BE2C (cell line): ENCODE data around the gene PPFIA4.

Experiments
- DNase-seq: peaks from one replicate; pipeline ENCODE4 v3.0.0-alpha.2; 2020
- H3K27me3 ChIP-seq: fragments of 250-450 bp; sonication (Bioruptor Pico); 2 replicates; pipeline ENCODE4 v1.5.1; 2020; ENCODE audit warnings: mild to moderate bottlenecking
- H3K36me3 ChIP-seq: fragments of 250-450 bp; sonication (Bioruptor Pico); 2 replicates; pipeline ENCODE4 v1.5.1; 2020; ENCODE audit warnings: mild to moderate bottlenecking
- H3K4me1 ChIP-seq: fragments of 250-450 bp; sonication (Bioruptor Pico); 2 replicates; pipeline ENCODE4 v1.5.1; 2020
- H3K4me3 ChIP-seq: 2 replicates; pipeline ENCODE4 v1.5.1; 2011; ENCODE audit warnings: low read depth, low read length
- H3K9me3 ChIP-seq: fragments of 250-450 bp; sonication (Bioruptor Pico); 2 replicates; pipeline ENCODE4 v1.5.1; 2020
- TF ChIP-seq, protein P1 (sequence below): IDR thresholded peaks from 2 replicates; pipeline ENCODE4 v1.5.1; 2012; ENCODE audit warnings: mild to moderate bottlenecking, low read depth, low read length

PPFIA4 gene

DNA sequence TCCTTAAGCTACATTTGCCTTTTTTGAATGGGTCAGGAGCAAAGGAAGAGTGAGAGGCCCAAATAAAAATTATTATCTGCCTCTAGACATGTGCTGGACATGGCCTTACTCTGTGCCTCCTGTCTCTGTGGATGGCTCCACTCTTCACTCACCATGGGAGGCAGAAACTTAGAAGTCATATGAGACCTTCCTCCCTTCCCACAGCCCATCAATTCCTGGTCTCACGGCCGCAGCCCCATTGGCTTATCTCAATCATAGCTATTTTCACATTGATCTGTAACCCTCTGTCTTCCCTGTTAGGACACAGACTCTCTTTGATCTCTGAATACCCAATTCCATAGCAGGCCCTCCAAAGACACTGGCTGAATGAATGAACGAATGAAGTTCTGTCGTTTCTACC is 87.0 kb downstream of the PPFIA4 start:
- peaks cover 21% of the 10 kb centered on the region for H3K27me3 ChIP-seq
- no peaks in the 10 kb centered on the region for H3K9me3 ChIP-seq
- DNase-seq, result no peak
- no peaks in the 10 kb centered on the region for H3K36me3 ChIP-seq
- TF ChIP-seq, protein P1, sequence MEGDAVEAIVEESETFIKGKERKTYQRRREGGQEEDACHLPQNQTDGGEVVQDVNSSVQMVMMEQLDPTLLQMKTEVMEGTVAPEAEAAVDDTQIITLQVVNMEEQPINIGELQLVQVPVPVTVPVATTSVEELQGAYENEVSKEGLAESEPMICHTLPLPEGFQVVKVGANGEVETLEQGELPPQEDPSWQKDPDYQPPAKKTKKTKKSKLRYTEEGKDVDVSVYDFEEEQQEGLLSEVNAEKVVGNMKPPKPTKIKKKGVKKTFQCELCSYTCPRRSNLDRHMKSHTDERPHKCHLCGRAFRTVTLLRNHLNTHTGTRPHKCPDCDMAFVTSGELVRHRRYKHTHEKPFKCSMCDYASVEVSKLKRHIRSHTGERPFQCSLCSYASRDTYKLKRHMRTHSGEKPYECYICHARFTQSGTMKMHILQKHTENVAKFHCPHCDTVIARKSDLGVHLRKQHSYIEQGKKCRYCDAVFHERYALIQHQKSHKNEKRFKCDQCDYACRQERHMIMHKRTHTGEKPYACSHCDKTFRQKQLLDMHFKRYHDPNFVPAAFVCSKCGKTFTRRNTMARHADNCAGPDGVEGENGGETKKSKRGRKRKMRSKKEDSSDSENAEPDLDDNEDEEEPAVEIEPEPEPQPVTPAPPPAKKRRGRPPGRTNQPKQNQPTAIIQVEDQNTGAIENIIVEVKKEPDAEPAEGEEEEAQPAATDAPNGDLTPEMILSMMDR, result no peak
- H3K4me1 ChIP-seq, result no peaks in the 10 kb centered on the region
- no peak overlapping the region for H3K4me3 ChIP-seq

DNA sequence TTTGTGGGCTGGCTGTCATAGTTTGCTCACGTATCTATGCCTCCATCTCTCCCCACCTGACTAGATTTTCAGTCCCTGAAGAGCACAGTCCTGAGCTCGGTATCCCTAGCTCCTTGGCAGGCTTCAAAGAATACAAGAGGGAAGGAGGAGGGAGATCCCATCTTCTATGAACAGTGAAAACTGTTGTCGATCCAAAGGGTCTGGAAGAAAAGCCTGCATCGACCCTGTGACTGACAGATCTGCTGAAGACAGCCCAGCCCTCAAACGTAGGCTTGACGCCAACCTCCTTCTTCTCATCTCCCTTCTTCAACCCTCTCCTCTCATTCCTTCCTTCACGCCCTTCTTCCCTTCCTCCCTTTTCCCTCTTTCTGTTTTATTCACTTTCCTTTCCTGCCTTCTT is 87.9 kb downstream of the PPFIA4 start:
- TF ChIP-seq, protein P1, result no peak
- DNase-seq, result no peak
- no peaks in the 10 kb centered on the region for H3K4me1 ChIP-seq
- H3K36me3 ChIP-seq, result no peaks in the 10 kb centered on the region
- H3K27me3 ChIP-seq, result peaks cover 16% of the 10 kb centered on the region
- no peak overlapping the region for H3K4me3 ChIP-seq
- no peaks in the 10 kb centered on the region for H3K9me3 ChIP-seq

DNA sequence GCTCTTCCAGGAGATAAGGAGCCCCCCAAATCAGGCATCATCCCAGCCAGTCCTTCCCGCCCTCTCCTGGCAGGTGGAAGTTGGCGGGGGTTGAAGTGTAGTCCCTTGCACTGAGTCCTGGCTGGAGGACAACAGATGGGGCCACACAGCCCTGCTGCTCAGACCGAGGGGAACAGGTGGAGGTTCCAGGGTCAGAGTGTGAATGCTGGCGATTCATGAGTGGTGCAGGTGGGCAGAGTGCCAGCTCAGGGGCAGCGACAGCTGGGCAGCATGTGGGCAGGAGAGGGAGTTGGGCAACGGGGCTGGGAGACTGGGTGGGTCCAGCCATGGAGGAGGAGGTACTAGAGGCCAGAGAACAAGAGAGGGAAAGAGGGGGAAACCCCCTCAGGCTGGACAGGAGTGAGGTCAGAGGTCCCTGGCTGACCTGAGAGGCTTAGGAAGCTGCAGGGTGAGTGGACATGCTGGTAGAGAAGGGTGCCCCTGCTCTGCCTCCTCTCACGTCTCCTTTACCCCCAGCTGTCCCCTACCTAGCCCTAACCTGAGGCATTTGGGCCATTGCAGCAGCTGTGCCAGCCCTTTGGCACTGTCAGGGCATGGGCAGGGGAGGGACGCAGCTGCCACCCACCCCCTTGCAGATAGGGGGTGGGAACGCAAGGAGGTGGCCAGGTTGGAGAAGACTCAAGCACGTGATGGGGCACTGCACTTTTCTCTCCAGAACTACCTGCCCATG is 90.0 kb downstream of the PPFIA4 start:
- Histone ChIP-seq H3K36me3 (no peaks in the 10 kb centered on the region), H3K4me1 (no peaks in the 10 kb centered on the region), H3K27me3 (no peaks in the 10 kb centered on the region; the same call in none of the 2 replicates), H3K4me3 (no peak overlapping the region), H3K9me3 (no peaks in the 10 kb centered on the region)
- DNase-seq, result no peak
- TF ChIP-seq, protein P1, result no peak

DNA sequence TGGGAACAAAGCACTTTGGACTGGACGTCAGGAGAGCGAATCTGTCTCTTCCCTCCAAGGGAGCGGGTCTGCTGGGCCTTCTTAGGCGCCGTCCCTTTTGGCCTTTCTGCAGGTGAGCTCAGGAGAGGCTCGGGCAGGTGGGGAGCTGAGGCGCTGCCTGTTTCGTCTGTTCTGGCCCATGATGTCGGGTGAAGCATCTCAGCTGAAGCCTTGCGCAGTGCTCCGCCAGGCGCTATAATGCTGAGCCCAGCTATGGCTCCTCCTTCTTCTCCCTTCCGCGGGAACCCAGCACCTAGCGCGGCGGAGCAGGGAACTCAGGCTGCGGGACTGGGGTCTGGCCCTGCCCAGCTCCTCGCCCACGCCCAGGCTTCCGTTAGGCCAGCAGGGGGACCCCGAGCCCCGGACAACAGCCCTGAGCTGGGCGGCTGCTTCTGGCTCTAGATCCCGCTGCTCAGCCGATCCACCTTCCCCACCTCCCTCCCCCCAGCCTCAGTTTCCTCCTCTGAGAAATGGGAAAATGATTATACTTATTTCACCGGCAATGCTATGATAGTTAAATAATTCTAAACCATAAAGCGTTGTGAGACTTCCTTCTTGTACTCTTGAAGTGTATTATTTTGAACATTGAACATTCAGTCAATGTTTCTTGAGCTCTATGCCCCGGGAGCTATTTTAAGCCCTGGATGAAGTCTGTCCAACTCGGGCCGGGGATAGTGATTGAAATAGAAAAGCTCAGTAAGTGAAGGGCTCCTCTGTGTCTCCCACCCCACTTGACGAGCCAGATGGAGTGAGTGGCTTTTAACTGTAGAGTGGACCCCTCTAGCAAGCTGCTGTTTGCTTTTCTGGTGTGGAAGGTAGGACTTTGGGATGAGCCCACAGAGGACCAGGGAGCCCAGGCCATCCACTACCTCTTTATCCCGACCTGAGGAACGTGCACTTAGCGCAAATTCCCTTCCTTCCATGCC is 91.6 kb downstream of the PPFIA4 start:
- H3K4me3 ChIP-seq, result no peak overlapping the region
- peak; percentile 92 for DNase-seq
- H3K36me3 ChIP-seq, result no peaks in the 10 kb centered on the region
- H3K9me3 ChIP-seq, result no peaks in the 10 kb centered on the region
- no peaks in the 10 kb centered on the region for H3K4me1 ChIP-seq
- TF ChIP-seq, protein P1, result peak; percentile 87
- no peaks in the 10 kb centered on the region; the same call in 1 of the 2 replicates for H3K27me3 ChIP-seq

DNA sequence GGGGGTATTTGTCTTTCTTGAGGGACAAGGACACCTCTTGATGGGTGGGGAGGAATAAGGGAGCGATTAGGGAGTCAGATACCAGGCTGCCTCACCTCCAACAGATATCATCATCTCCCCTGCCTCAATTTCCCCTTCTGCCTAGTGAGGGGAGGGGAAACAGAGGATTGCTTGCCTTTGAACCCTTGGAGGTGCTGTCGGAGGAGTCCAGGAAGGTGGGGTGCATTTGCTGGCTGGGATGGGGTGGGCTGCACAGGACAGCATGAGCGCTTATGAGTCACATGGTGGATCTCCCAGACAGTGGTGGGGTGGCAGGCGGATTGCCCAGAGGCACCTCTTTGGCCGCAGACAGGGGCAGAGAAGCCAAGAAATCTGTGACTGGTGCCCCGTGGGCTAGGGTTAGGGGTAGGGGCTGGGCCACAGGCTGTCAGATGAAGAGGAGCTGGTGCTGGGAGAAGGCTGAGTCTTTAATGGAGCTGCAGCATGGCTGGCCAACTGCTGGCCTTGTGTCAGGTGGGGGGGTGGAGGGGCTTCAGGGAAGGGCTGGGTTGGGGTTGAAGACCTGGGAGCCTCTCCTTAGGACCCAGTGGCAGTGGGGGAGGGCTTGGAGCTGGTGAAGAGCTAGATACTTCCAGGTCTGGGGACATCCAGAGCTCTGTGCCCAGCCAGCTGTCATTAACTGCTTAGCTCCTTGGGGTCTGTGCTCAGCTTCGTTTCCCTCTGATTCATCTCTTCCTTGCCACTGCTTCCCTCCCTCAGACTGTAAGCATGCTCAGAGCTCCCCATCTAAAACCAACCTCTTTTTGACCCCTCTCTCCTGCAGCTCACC is 94.2 kb downstream of the PPFIA4 start:
- Histone ChIP-seq H3K4me3 (no peak overlapping the region), H3K4me1 (peaks cover 15% of the 10 kb centered on the region), H3K9me3 (no peaks in the 10 kb centered on the region), H3K27me3 (no peaks in the 10 kb centered on the region), H3K36me3 (no peaks in the 10 kb centered on the region)
- TF ChIP-seq, protein P1, result no peak
- DNase-seq, result no peak
